IPS DF 19.7 (cell line): ENCODE measurements around the gene UNK.

Experiments used
- DNase-seq: peaks from one replicate; pipeline ENCODE4 v3.0.0-alpha.2; 2013; ENCODE audit warnings: low read depth, low spot score

The UNK gene

GRCh38 chr17:75819678-75820077 lies 35.1 kb downstream of the UNK start:
- DNase-seq, result no peak

- DNase-seq, result no peak
Observed at GRCh38 chr17:75820094-75821080, 35.8 kb downstream of the UNK start.

DNA sequence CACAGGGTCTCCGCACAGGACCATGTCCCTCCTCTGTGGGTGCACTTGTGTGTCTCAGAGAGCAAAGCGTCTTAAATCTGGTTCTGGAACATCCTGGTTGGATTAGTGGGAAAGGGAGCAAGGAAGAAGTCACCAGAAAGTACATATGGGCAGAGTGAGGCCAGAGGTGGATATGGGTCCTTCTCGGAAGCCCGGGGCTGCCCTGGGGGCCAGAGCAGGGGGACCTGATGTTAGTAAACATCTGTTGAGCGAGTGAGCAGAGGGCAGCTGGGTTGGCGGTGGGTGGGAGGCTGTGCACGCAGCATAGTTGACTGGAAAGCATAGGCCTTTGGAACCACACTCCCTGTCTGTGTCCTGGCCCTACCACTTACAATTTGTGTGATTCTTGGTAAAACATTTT lies 36.9 kb downstream of the UNK start:
- DNase-seq, result no peak

DNA sequence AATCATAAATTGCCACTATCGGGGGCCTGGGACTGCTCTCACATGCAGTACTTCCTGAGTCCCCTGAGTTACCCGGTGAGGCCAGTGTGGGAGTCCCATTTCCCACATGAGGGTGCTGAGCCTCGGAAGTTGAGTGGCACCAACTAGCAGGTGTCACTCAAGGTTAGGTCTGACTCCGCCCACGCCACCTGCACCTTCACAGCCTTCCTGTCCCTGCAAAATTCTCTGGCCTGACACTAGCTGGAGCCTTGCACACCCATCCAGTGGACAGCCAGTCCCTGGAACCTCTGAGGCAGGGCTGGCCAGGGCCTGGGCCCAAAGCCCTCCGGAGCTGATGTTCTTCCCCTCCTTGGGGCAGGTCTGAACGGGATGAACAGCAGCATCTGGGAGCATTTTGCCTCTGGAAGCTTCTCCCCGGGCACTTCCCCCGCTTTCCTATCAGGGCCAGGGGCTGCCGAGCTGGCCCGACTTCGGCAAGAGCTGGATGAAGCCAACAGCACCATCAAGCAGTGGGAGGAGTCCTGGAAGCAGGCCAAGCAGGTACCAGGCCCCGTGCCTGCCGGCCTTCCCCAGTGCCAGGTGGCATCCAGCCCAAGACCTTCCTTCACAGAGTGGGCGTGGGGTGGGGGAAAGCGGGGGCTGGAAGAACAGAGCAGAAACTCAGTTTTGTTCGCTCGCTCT lies 37.7 kb downstream of the UNK start:
- no peak for DNase-seq

GRCh38 chr17:75822800-75823166 lies 38.2 kb downstream of the UNK start:
- no peak for DNase-seq

GRCh38 chr17:75823257-75824041 lies 38.8 kb downstream of the UNK start:
- no peak for DNase-seq

DNA sequence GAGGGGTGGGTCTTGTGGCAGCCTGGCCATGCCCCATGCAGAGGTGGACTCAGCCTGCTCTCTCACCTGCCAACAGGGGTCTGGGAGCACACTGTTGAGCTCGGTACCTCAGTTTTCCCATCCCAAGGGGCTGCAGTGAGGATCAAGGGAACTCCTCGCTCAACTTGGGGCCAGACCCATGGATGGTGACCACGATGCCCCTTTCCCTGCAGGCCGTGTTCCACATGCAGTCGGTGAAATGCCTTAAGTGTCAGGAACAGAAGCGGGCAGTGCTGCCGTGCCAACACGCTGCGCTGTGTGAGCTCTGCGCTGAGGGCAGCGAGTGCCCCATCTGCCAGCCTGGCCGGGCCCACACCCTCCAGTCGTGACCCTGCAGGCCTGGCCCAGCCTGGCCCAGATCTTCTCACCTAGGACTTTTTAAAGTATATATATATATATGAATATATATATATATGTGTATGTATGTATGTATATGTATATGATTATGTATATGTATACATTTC lies 39.5 kb downstream of the UNK start:
- no peak for DNase-seq

DNA sequence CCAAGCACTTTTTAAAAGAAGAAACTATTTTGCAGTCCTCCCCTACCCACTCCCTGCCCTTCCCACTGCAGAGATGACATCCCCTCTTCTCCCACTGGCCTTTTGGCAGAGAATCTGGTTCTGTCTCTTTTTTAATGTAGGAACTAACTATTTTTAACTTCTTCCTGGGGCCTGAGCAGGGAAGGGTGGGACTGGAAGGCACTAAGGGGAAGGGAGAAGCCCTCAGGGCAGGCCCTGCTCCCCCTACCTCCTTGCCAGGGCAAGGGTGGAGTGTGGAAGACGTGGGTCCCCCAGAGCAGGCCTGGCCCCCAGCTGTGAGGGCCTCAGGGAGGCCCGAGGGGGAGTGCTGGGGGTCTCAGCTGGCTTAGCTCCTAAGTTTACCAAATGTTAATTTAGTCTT lies 40.1 kb downstream of the UNK start:
- DNase-seq, result no peak

DNA sequence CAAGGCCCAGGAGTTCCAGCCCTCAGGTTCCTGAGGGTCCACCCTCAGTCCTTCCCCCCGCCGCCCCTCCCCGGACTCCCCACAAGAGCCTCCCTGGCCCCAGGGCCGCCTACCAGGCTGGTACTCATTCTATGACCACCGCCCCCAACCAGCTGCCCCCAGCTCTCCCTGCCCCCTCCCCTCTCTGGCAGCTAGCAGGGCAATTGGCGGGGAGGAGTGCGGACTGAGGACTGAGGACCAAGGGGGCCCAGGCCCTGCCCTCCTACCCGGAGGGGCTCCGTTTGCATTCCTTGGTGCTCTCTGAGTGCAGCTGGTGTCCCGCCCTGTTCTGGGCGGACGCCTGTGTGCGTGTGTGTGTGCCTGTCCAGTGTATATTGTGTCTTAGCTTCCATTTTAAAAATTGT lies 40.5 kb downstream of the UNK start:
- DNase-seq, result no peak

GRCh38 chr17:75825748-75826370 lies 41.3 kb downstream of the UNK start:
- DNase-seq, result no peak

GRCh38 chr17:75826561-75827307 lies 42.1 kb downstream of the UNK start:
- no peak for DNase-seq

- no peak for DNase-seq
Observed at GRCh38 chr17:75827308-75828075, 42.9 kb downstream of the UNK start.

- no peak for DNase-seq
Observed at GRCh38 chr17:75828076-75828400, 43.4 kb downstream of the UNK start.

- DNase-seq, result no peak
Observed at GRCh38 chr17:75828741-75829140, 44.1 kb downstream of the UNK start.

- DNase-seq, result no peak
Observed at GRCh38 chr17:75829747-75830146, 45.1 kb downstream of the UNK start.

GRCh38 chr17:75830164-75831031 lies 45.8 kb downstream of the UNK start:
- DNase-seq, result peak; percentile 56

DNA sequence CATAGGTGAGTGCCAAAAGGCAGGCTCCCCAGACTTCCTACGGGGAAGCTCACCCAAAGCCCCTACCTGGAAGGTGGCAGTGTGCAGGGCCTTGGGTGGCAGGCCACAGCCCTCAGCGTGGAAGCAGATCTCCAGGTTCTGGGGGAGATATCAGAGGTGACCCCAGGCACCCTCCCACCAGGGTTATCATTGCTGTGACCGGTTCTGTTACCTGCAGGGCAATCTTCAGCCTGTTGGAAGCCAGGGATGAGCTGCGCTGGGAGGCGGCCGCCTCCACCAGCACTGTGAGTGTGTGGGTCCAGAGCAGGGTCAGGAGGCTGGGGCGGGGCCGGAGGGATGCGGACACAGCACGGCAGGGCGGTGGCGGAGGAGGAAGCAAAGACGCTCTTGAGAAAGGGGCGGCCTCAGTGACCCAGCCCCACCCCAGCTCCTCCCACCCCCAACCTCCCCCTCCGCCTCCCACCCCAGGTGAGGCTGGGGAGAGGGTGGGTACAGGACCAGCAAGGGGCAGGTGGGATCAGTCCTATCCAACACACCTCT lies 46.5 kb downstream of the UNK start:
- DNase-seq, result no peak

DNA sequence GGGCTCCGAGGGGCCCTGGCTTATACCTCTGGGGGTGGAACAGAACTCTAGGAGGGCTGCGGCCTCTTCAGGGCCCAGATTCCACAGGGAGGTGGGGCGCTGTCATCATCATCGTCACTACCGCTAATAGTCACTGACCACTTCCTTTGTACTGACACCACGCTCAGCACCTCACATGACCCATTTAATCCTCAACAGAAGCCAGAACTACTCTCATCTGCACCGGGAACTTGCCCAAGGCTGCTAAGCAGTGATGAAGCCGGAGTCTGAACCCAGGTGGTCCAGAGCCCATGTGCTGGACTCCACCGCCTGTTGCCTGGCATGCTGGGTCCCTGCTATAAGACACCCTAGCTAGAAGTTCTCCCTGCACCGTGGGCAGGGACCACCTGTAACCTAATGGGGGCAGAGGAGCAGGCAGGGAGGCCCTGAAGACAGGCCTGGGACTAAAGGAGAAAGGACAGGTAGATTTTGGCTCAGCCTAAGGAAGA lies 47.6 kb downstream of the UNK start:
- no peak for DNase-seq
